ENCODE measurements around the gene MPV17.
A peak's percentile ranks its signal among the peaks of the same experiment; 100 is the strongest.
"Not testable (repeated sequence)": the region's sequence is repeated elsewhere in the genome, so short reads cannot be mapped to it uniquely, and the experiment has no call there.

Gene MPV17

GRCh38 chr2:27323596-27324285, 844 bp upstream of the MPV17 start:
- DNase-seq (ENCODE audit: low read depth in 1 of 2, low spot score in 1 of 2), result no peak

- no peak for DNase-seq (ENCODE audit: low read depth in 1 of 2, low spot score in 1 of 2)
Observed at GRCh38 chr2:27322301-27322765, 564 bp downstream of the MPV17 start.

GRCh38 chr2:27320958-27321543, 1.8 kb downstream of the MPV17 start:
- DNase-seq (ENCODE audit: low read depth in 1 of 2, low spot score in 1 of 2), result no peak

- DNase-seq (ENCODE audit: low read depth in 1 of 2, low spot score in 1 of 2), result not testable (repeated sequence)
Observed at GRCh38 chr2:27319839-27320238, 3.1 kb downstream of the MPV17 start.

GRCh38 chr2:27316655-27317412, 6.1 kb downstream of the MPV17 start:
- no peak for DNase-seq (ENCODE audit: low read depth in 1 of 2, low spot score in 1 of 2)

- no peak for DNase-seq (ENCODE audit: low read depth in 1 of 2, low spot score in 1 of 2)
Observed at GRCh38 chr2:27315122-27315521, 7.8 kb downstream of the MPV17 start.

GRCh38 chr2:27314709-27315108, 8.2 kb downstream of the MPV17 start:
- DNase-seq (ENCODE audit: low read depth in 1 of 2, low spot score in 1 of 2), result no peak

GRCh38 chr2:27313882-27314645, 8.8 kb downstream of the MPV17 start:
- no peak for DNase-seq (ENCODE audit: low read depth in 1 of 2, low spot score in 1 of 2)

- DNase-seq (ENCODE audit: low read depth in 1 of 2, low spot score in 1 of 2), result no peak
Observed at GRCh38 chr2:27312152-27312551, 10.7 kb downstream of the MPV17 start.

- no peak for DNase-seq (ENCODE audit: low read depth in 1 of 2, low spot score in 1 of 2)
Observed at GRCh38 chr2:27309651-27310050, 13.2 kb downstream of the MPV17 start.

- no peak for DNase-seq (ENCODE audit: low read depth in 1 of 2, low spot score in 1 of 2)
Observed at GRCh38 chr2:27308359-27308881, 14.5 kb downstream of the MPV17 start, which contains the start of gene UCN. TSS of gene UCN (minus strand) at chr2:27308445. CDS start at chr2:27307895, 550 bp downstream.

- DNase-seq (ENCODE audit: low read depth in 1 of 2, low spot score in 1 of 2), result no peak
Observed at GRCh38 chr2:27307545-27308358, 15.1 kb downstream of the MPV17 start.

- no peak for DNase-seq (ENCODE audit: low read depth in 1 of 2, low spot score in 1 of 2)
Observed at GRCh38 chr2:27307287-27307544, 15.7 kb downstream of the MPV17 start.

- DNase-seq (ENCODE audit: low read depth in 1 of 2, low spot score in 1 of 2), result peak in 1 of 2 donors; percentile 22
Observed at GRCh38 chr2:27306573-27307286, 16.2 kb downstream of the MPV17 start.

GRCh38 chr2:27306136-27306535, 16.8 kb downstream of the MPV17 start:
- DNase-seq (ENCODE audit: low read depth in 1 of 2, low spot score in 1 of 2), result no peak

GRCh38 chr2:27305516-27305915, 17.4 kb downstream of the MPV17 start:
- no peak for DNase-seq (ENCODE audit: low read depth in 1 of 2, low spot score in 1 of 2)

- no peak for DNase-seq (ENCODE audit: low read depth in 1 of 2, low spot score in 1 of 2)
Observed at GRCh38 chr2:27304488-27305240, 18.2 kb downstream of the MPV17 start.

GRCh38 chr2:27303093-27304025, 19.5 kb downstream of the MPV17 start:
- no peak for DNase-seq (ENCODE audit: low read depth in 1 of 2, low spot score in 1 of 2)
